Ishikawa (cell line): ENCODE results near the gene SDCCAG8.

Experiments used
- CEBPB ChIP-seq: IDR thresholded peaks from 2 replicates; pipeline ENCODE4 v1.6.1; 2012
- CREB1 ChIP-seq: IDR thresholded peaks from 2 replicates; pipeline ENCODE4 v1.6.1; 2012; ENCODE audit warnings: low read depth
- EGR1 ChIP-seq: IDR thresholded peaks from 2 replicates; pipeline ENCODE4 v1.6.1; 2012
- EP300 ChIP-seq: IDR thresholded peaks from 2 replicates; pipeline ENCODE4 v1.6.1; 2012; ENCODE audit warnings: borderline replicate concordance
- FOXM1 ChIP-seq: IDR thresholded peaks from 2 replicates; pipeline ENCODE4 v1.6.1; 2012; ENCODE audit warnings: low read depth, borderline replicate concordance
- MAX ChIP-seq: IDR thresholded peaks from 2 replicates; pipeline ENCODE4 v1.6.1; 2012
- NFIC ChIP-seq: IDR thresholded peaks from 2 replicates; pipeline ENCODE4 v1.6.1; 2012
- RAD21 ChIP-seq: IDR thresholded peaks from 2 replicates; pipeline ENCODE4 v1.6.1; 2012; ENCODE audit warnings: low read depth
- REST ChIP-seq: IDR thresholded peaks from 2 replicates; pipeline ENCODE4 v1.6.1; 2012; ENCODE audit warnings: low read depth, mild to moderate bottlenecking
- TAF1 ChIP-seq: IDR thresholded peaks from 2 replicates; pipeline ENCODE4 v1.6.1; 2012; ENCODE audit warnings: low read depth, mild to moderate bottlenecking
- TCF12 ChIP-seq: IDR thresholded peaks from 2 replicates; pipeline ENCODE4 v1.6.1; 2012; ENCODE audit warnings: low read depth
- TEAD4 ChIP-seq: IDR thresholded peaks from 2 replicates; pipeline ENCODE4 v1.6.1; 2012
- USF1 ChIP-seq: IDR thresholded peaks from 2 replicates; pipeline ENCODE4 v1.6.1; 2012
- YY1 ChIP-seq: IDR thresholded peaks from 2 replicates; pipeline ENCODE4 v1.6.1; 2012; ENCODE audit warnings: low read depth
- ZBTB7A ChIP-seq: IDR thresholded peaks from 2 replicates; pipeline ENCODE4 v1.6.1; 2012; ENCODE audit warnings: low read depth

Gene SDCCAG8

GRCh38 chr1:243253926-243254232 is 2.0 kb upstream of the SDCCAG8 start:
- TF ChIP-seq YY1 = no peak
- TF ChIP-seq ZBTB7A = no peak
- no peak for TF ChIP-seq CREB1
- no peak for TF ChIP-seq TCF12

DNA sequence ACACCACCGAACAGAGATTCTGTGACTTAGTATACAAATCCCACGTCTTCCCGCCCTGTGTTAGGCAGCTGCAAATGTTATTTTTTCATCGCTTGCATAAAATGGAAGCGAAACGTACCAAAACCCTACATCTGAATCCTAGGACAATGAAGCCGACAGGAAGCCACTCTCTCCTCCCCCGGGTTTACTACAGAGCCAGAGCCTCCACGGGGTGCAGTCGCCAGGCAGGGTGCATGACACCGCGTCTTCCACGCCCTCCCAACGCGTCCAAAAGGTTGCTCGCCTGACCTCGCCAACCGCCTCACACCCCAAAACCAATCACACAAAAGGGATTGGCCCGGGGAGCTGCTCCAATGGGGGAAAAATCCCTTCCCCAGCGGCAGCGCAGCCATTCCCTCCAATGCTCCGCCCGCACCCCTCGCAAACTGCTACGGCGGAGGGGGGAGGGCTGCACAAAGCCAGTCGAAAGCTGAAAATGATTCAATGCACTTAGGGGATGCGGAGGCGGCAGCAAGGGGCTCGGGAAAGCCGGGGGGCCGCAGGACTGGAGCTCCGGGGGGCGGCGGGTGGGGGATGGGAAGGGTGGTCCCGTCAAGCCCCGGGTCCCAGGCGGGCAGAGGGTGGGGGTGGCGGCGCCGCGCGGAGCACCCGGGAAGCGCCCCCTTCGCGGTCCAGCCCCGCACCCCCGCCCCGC is 1.5 kb upstream of the SDCCAG8 start:
- TF ChIP-seq TEAD4 (peak; percentile 6; the same call in 1 of the 2 replicates), EP300 (no peak), NFIC (no peak), YY1 (0 out of 2 replicates have a peak, but pooled peaks have one; percentile 45), MAX (peak; percentile 43; the same call in 1 of the 2 replicates), TAF1 (no peak; the same call in 1 of the 2 replicates), USF1 (0 out of 2 replicates have a peak, but pooled peaks have one; percentile 19), EGR1 (peak; percentile 27; the same call in 1 of the 2 replicates), FOXM1 (no peak), CEBPB (no peak), RAD21 (no peak)

DNA sequence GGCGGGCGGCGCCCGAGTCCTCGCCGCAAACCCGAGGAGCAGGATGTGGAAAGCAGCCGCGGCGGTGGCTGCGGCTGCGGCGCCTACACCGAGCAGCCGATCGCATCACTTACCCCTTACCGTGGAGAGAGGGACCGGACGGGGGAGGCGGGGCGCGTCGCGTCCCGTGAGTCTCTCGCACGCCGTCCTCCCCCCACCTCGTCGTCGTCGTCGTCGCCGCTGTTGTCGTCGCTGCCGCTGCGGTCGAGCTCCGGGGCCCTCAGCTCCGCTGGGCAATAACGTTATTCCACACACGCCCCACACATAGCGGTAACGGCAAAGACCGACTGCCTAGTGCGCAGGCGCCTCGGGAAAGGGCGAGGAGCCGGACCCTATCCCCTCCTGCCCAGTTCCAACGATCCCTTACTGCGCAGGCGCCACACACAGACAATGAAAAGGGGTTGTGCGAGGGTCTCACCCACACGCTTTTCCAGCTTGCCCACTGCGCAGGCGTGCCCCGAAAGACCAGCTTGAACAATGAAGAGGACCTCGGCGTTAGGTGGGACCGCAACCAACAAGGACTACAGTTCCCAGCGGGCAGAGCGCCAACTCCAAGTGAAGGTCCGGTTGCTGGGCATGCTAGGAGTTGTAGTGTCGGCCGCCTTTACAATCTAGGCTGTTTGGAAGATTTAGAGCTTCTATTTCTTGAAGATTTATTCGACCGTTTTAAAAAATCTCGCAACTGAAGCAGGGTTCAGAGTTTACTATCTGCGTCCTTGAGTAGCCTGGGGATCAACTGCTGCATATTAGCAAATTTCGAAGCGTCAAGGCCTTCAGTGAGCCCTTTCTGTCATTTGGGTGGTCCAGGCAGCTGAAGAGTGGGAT is 682 bp upstream of the SDCCAG8 start, which contains the start of gene CEP170:
Gene CEP170, minus strand, starts transcription at position 355 of the 864 bp plus-strand sequence. CDS start 30,001 bp downstream, outside the sequence.
- TF ChIP-seq RAD21 (no peak), USF1 (no peak), CREB1 (no peak; the same call in 1 of the 2 replicates), TAF1 (peak; percentile 49), CEBPB (no peak), YY1 (no peak), EP300 (no peak), NFIC (no peak), TCF12 (no peak), MAX (peak; percentile 46; the same call in 1 of the 2 replicates), FOXM1 (no peak), TEAD4 (no peak), ZBTB7A (peak; percentile 73; the same call in 1 of the 2 replicates), REST (no peak), EGR1 (0 out of 2 replicates have a peak, but pooled peaks have one; percentile 33)

- no peak for TF ChIP-seq TEAD4
- no peak for TF ChIP-seq EGR1
- TF ChIP-seq RAD21 = no peak
- TF ChIP-seq YY1 = no peak
- no peak for TF ChIP-seq USF1
- TF ChIP-seq CREB1 = no peak
- no peak for TF ChIP-seq TAF1
- TF ChIP-seq REST = no peak
- TF ChIP-seq NFIC = no peak
- no peak for TF ChIP-seq TCF12
- TF ChIP-seq MAX = no peak
- no peak for TF ChIP-seq EP300
- no peak for TF ChIP-seq ZBTB7A
- no peak for TF ChIP-seq FOXM1
- no peak for TF ChIP-seq CEBPB
Measured at GRCh38 chr1:243256590-243256989, 749 bp downstream of the SDCCAG8 start.
